ENCODE data around the gene PPP6R1. TPM values are rescaled to one million over a fixed set of nuclear protein-coding genes. Genes with fewer than 3 reads are reported as not detected.

PPP6R1 gene
- total and polyA plus RNA-seq, 2 of the 13 experiments (the other 11 are each of a cell fraction or from before 2014, with no cell fraction given): 25.8 to 54.0 TPM

DNA sequence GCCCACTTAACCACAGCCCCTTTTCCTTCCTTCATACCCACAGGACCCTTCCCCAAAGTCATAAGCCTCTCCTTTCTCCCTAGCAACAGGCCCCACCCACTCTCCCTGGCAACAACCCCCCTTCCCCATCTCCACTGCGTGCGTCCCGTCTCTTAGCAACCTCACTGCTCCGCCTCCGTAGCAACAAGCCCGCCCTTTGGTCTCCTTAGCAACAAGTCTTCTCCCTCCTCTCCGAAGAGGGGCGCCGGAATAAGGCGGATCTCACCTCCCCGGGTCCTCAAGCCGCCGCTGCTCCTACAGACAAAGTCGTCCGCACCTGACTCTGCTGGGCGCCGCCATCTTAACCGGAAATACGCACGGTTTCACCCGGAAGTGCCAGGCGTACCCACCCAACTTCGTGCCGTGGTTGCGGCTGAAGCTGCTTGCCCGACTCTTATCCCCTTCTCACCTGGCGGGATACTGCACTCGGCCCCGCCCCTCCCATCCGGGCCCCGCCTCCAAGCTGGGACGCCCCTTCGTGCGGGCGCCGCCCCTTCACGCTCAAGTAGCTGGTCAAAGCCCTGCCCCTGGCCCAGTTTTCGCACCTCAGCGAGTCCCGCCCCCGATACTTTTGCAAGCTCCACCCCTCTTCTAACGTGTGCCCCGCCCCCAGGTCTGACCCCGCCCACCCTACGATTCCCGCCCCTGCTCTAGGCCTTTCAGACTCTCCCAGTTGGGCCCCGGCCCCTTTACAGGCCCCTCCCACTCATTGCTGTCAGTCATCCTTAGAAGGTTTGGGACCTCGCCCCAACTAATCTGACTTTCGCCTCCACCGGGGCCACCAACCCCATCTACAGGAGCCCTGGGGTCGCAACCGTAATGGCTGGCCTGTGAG lies 21.2 kb upstream of the PPP6R1 start, which contains the start of gene HSPBP1 (continued):
- TF ChIP-seq TOPORS (CRISPR knock-in tag; IDR thresholded peaks at IDR 0.05): no peak
- no peak for TF ChIP-seq ZNF354B (CRISPR knock-in tag; IDR thresholded peaks at IDR 0.05)
- TF ChIP-seq ZNF660 (CRISPR knock-in tag; IDR thresholded peaks at IDR 0.05; ENCODE audit: borderline replicate concordance, low read depth): no peak
- no peak for TF ChIP-seq CHD2 (IDR thresholded peaks at IDR 0.05; ENCODE audit: low read depth, low read length)
- TF ChIP-seq, protein P1, sequence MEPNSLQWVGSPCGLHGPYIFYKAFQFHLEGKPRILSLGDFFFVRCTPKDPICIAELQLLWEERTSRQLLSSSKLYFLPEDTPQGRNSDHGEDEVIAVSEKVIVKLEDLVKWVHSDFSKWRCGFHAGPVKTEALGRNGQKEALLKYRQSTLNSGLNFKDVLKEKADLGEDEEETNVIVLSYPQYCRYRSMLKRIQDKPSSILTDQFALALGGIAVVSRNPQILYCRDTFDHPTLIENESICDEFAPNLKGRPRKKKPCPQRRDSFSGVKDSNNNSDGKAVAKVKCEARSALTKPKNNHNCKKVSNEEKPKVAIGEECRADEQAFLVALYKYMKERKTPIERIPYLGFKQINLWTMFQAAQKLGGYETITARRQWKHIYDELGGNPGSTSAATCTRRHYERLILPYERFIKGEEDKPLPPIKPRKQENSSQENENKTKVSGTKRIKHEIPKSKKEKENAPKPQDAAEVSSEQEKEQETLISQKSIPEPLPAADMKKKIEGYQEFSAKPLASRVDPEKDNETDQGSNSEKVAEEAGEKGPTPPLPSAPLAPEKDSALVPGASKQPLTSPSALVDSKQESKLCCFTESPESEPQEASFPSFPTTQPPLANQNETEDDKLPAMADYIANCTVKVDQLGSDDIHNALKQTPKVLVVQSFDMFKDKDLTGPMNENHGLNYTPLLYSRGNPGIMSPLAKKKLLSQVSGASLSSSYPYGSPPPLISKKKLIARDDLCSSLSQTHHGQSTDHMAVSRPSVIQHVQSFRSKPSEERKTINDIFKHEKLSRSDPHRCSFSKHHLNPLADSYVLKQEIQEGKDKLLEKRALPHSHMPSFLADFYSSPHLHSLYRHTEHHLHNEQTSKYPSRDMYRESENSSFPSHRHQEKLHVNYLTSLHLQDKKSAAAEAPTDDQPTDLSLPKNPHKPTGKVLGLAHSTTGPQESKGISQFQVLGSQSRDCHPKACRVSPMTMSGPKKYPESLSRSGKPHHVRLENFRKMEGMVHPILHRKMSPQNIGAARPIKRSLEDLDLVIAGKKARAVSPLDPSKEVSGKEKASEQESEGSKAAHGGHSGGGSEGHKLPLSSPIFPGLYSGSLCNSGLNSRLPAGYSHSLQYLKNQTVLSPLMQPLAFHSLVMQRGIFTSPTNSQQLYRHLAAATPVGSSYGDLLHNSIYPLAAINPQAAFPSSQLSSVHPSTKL (CRISPR knock-in tag; IDR thresholded peaks at IDR 0.05): 0 out of 2 replicates have a peak, but pooled peaks have one; percentile 18
- no peak for TF ChIP-seq ZNF17 (CRISPR knock-in tag; IDR thresholded peaks at IDR 0.05)
- no peak for TF ChIP-seq GPN1 (CRISPR knock-in tag; IDR thresholded peaks at IDR 0.05; ENCODE audit: borderline replicate concordance)
- no peak for TF ChIP-seq ZNF431 (CRISPR knock-in tag; IDR thresholded peaks at IDR 0.05; ENCODE audit: borderline replicate concordance, low read depth)
- TF ChIP-seq EEA1 (CRISPR knock-in tag; IDR thresholded peaks at IDR 0.05; ENCODE audit: borderline replicate concordance): no peak
- no peak for TF ChIP-seq JUN (CRISPR knock-in tag; IDR thresholded peaks at IDR 0.05)
- 0 out of 2 replicates have a peak, but pooled peaks have one; percentile 12 for TF ChIP-seq ZMYM4 (CRISPR knock-in tag; IDR thresholded peaks at IDR 0.05)
- TF ChIP-seq BCL6 (CRISPR knock-in tag; IDR thresholded peaks at IDR 0.05): no peak
- TF ChIP-seq SRY (CRISPR knock-in tag; IDR thresholded peaks at IDR 0.05): no peak
- 0 out of 2 replicates have a peak, but pooled peaks have one; percentile 28 for TF ChIP-seq NCOR1 (IDR thresholded peaks at IDR 0.05; ENCODE audit: borderline replicate concordance, low read length)
- no peak for TF ChIP-seq ZSCAN9 (CRISPR knock-in tag; IDR thresholded peaks at IDR 0.05; ENCODE audit: borderline replicate concordance)
- no peak for TF ChIP-seq TEAD2 (CRISPR knock-in tag; IDR thresholded peaks at IDR 0.05)
- TF ChIP-seq FOXJ3 (CRISPR knock-in tag; IDR thresholded peaks at IDR 0.05; ENCODE audit: borderline replicate concordance): no peak
- no peak for TF ChIP-seq DNMT1 (CRISPR knock-in tag; IDR thresholded peaks at IDR 0.05)
- no peak for TF ChIP-seq ZSCAN12 (CRISPR knock-in tag; IDR thresholded peaks at IDR 0.05)
- 0 out of 2 replicates have a peak, but pooled peaks have one; percentile 12 for TF ChIP-seq ZNF878 (CRISPR knock-in tag; IDR thresholded peaks at IDR 0.05)
- TF ChIP-seq, protein P2, sequence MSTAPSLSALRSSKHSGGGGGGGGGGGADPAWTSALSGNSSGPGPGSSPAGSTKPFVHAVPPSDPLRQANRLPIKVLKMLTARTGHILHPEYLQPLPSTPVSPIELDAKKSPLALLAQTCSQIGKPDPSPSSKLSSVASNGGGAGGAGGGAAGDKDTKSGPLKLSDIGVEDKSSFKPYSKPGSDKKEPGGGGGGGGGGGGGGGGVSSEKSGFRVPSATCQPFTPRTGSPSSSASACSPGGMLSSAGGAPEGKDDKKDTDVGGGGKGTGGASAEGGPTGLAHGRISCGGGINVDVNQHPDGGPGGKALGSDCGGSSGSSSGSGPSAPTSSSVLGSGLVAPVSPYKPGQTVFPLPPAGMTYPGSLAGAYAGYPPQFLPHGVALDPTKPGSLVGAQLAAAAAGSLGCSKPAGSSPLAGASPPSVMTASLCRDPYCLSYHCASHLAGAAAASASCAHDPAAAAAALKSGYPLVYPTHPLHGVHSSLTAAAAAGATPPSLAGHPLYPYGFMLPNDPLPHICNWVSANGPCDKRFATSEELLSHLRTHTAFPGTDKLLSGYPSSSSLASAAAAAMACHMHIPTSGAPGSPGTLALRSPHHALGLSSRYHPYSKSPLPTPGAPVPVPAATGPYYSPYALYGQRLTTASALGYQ (CRISPR knock-in tag; IDR thresholded peaks at IDR 0.05): no peak
- no peak; the same call in 1 of the 2 replicates for TF ChIP-seq GZF1 (CRISPR knock-in tag; IDR thresholded peaks at IDR 0.05)
- TF ChIP-seq ZNF350 (CRISPR knock-in tag; IDR thresholded peaks at IDR 0.05; ENCODE audit: borderline replicate concordance, low read depth): peak; percentile 62; the same call in 1 of the 2 replicates
- TF ChIP-seq, protein P3, sequence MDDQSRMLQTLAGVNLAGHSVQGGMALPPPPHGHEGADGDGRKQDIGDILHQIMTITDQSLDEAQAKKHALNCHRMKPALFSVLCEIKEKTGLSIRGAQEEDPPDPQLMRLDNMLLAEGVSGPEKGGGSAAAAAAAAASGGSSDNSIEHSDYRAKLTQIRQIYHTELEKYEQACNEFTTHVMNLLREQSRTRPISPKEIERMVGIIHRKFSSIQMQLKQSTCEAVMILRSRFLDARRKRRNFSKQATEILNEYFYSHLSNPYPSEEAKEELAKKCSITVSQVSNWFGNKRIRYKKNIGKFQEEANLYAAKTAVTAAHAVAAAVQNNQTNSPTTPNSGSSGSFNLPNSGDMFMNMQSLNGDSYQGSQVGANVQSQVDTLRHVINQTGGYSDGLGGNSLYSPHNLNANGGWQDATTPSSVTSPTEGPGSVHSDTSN (CRISPR knock-in tag; IDR thresholded peaks at IDR 0.05; ENCODE audit: borderline replicate concordance): no peak
